PC-9 (cell line): ENCODE data around the gene FANCG. TPM values are rescaled to one million over a fixed set of nuclear protein-coding genes. Genes with fewer than 3 reads are reported as not detected.

Source experiments
- BruUV-seq: library from RNA; stranded (reverse); fragments of 400-500 nt; replicated peaks from 2 replicates; lab custom pipeline; 2021; lab: Mats Ljungman, UMichigan
- CTCF ChIA-PET: fragments of 300-600 bp; sonication (Branson Sonifier 250); formaldehyde crosslinking; loops from one replicate; lab custom pipeline; 2022; ENCODE audit warnings: antibody characterized with exemption; lab: Charles Lee
- POLR2A ChIA-PET: fragments of 300-600 bp; sonication (Branson Sonifier 250); formaldehyde crosslinking; loops from one replicate; lab custom pipeline; 2022; ENCODE audit warnings: antibody characterized with exemption; ENCODE audit not compliant: unreplicated experiment; lab: Charles Lee
- DNase-seq, 2 experiments: peaks; one replicate each; pipeline versions ENCODE4 v3.0.0 to v3.0.0-alpha.2; 2015 to 2022; ENCODE audit warnings: mixed read lengths in 1 of 2
- H2AFZ ChIP-seq: fragments of 200-600 bp; sonication (generic); 2 replicates; pipeline ENCODE4 v1.8.1; 2017; ENCODE audit warnings: antibody characterized with exemption
- H3F3A ChIP-seq: fragments of 200-600 bp; sonication (generic); 2 replicates; pipeline ENCODE4 v1.8.1; 2017; ENCODE audit warnings: antibody characterized with exemption, mild to moderate bottlenecking, low read depth; ENCODE audit not compliant: insufficient read depth
- H3K27ac ChIP-seq: fragments of 200-600 bp; sonication (generic); 2 replicates; pipeline ENCODE4 v1.6.1; 2016; ENCODE audit warnings: mixed run types
- H3K27me3 ChIP-seq: fragments of 200-600 bp; sonication (generic); 2 replicates; pipeline ENCODE4 v1.6.1; 2016; ENCODE audit warnings: low read depth, mixed run types; ENCODE audit not compliant: insufficient read depth
- H3K36me3 ChIP-seq: fragments of 200-600 bp; sonication (generic); 2 replicates; pipeline ENCODE4 v1.6.1; 2016; ENCODE audit warnings: low read depth, mixed run types
- H3K4me1 ChIP-seq: fragments of 200-600 bp; sonication (generic); replicated peaks from 2 replicates; pipeline ENCODE4 v1.6.1; 2016; ENCODE audit warnings: mixed run types; ENCODE audit not compliant: insufficient read depth
- H3K4me2 ChIP-seq: fragments of 200-600 bp; sonication (generic); 2 replicates; pipeline ENCODE4 v1.6.1; 2017; ENCODE audit warnings: mixed run types
- H3K4me3 ChIP-seq: fragments of 200-600 bp; sonication (generic); 2 replicates; pipeline ENCODE4 v1.6.1; 2016; ENCODE audit warnings: mixed run types
- H3K79me2 ChIP-seq: fragments of 200-600 bp; sonication (generic); 2 replicates; pipeline ENCODE4 v1.6.1; 2017; ENCODE audit warnings: low read depth, mixed run types
- H3K9me2 ChIP-seq: fragments of 200-600 bp; sonication (generic); 2 replicates; pipeline ENCODE4 v1.8.1; 2017; ENCODE audit warnings: mild to moderate bottlenecking; ENCODE audit not compliant: insufficient read depth
- H3K9me3 ChIP-seq: fragments of 200-600 bp; sonication (generic); 2 replicates; pipeline ENCODE4 v1.8.1; 2016; ENCODE audit warnings: low read depth; ENCODE audit not compliant: insufficient read depth
- H4K20me1 ChIP-seq: fragments of 200-600 bp; sonication (generic); 2 replicates; pipeline ENCODE4 v1.8.1; 2017; ENCODE audit not compliant: insufficient read depth
- EZH2 ChIP-seq: fragments of 200-600 bp; sonication (generic); IDR thresholded peaks from 2 replicates; pipeline ENCODE4 v1.8.0; 2017; ENCODE audit warnings: antibody characterized with exemption, low read depth
- intact Hi-C: fragments of 100-400 bp; cut with micrococcal nuclease; formaldehyde crosslinking; loops from one replicate; pipeline ENCODE4 v1.10.0; 2022; ENCODE audit not compliant: unreplicated experiment
- total RNA-seq: library from RNA; stranded (reverse); gene quantifications from 2 replicates; pipeline ENCODE4 v1.2.3, GENCODE V29; 2021
- TF ChIP-seq, protein P1 (sequence below): fragments of 200-600 bp; sonication (generic); conservative IDR thresholded peaks from 2 replicates; pipeline ENCODE4 v1.6.1; 2017; ENCODE audit warnings: mixed run types, antibody characterized with exemption, mild to moderate bottlenecking, moderate library complexity

FANCG gene
- total RNA-seq, 1 experiment from 2014 or later: 45.3 TPM

DNA sequence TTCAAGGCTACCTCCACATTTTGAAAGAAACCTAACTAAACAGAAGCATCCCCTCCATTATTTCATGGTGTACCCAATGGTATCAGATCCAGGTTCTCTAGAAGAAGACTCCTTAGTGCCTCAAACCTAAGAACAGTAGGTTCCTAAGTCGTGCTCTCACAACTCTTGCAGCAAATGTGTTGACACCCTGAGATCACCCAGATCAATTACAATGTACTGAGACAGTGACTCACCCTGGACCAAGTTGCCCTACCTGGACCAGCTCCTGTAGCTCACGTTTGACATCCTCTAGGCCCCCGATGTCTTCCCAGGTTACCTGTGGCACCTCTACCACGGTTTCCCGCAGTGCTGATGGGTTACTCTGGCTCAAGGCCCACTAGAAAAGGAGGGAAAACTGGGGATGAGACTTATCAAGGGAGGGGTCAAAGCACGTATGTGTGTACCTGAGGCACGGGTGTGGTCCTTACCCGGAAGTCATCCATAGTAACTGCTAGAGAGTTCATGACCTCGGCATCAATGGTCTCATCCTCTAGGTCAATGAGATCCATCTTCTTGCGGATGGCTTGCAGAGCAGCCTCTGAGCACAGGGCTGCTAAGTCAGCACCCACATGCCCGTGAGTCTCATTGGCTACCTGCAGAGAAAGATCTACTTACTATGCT is 19.1 kb downstream of the FANCG start:
- Histone ChIP-seq H3K79me2 (peaks cover 4% of the 10 kb centered on the region; the same call in 1 of the 2 replicates), H3K9me2 (no peaks in the 10 kb centered on the region), H3K4me3 (no peak overlapping the region), H3K36me3 (peaks cover 36% of the 10 kb centered on the region), H3K4me2 (no peak overlapping the region), H4K20me1 (peaks cover 14% of the 10 kb centered on the region), H3K9me3 (no peaks in the 10 kb centered on the region), H3F3A (peaks cover 15% of the 10 kb centered on the region; the same call in 1 of the 2 replicates), H3K27me3 (no peaks in the 10 kb centered on the region), H3K4me1 (no peaks in the 10 kb centered on the region), H3K27ac (no peak overlapping the region), H2AFZ (no peak overlapping the region)
- ChIA-PET POLR2A (no interaction called here), CTCF (no interaction called here)
- no peak for DNase-seq
- no TSS peak for BruUV-seq
- intact Hi-C loops: no loop called here
- TF ChIP-seq, protein P1, sequence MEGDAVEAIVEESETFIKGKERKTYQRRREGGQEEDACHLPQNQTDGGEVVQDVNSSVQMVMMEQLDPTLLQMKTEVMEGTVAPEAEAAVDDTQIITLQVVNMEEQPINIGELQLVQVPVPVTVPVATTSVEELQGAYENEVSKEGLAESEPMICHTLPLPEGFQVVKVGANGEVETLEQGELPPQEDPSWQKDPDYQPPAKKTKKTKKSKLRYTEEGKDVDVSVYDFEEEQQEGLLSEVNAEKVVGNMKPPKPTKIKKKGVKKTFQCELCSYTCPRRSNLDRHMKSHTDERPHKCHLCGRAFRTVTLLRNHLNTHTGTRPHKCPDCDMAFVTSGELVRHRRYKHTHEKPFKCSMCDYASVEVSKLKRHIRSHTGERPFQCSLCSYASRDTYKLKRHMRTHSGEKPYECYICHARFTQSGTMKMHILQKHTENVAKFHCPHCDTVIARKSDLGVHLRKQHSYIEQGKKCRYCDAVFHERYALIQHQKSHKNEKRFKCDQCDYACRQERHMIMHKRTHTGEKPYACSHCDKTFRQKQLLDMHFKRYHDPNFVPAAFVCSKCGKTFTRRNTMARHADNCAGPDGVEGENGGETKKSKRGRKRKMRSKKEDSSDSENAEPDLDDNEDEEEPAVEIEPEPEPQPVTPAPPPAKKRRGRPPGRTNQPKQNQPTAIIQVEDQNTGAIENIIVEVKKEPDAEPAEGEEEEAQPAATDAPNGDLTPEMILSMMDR: no peak
- no peak for TF ChIP-seq EZH2

DNA sequence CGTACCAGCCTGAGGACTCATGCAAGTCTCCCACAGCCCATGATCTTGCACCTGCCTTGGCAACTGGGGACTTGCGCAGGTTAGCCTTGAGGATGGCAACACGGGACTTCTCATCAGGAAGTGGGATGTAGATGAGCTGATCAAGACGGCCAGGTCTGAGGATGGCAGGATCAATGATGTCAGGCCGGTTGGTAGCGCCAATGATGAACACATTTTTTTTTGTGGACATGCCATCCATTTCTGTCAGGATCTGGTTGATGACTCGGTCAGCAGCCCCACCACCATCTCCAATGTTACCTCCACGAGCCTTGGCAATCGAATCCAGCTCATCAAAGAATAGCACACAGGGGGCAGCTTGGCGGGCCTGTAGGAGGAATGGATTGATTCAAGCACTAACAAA is 20.3 kb downstream of the FANCG start:
- no peaks in the 10 kb centered on the region for H3K27me3 ChIP-seq
- intact Hi-C loops: no loop called here
- CTCF ChIA-PET: no interaction called here
- H3K9me3 ChIP-seq: no peaks in the 10 kb centered on the region
- POLR2A ChIA-PET: no interaction called here
- BruUV-seq: no TSS peak
- no peak for DNase-seq
- H3F3A ChIP-seq: peaks cover 23% of the 10 kb centered on the region; the same call in 1 of the 2 replicates
- no peaks in the 10 kb centered on the region for H3K79me2 ChIP-seq
- H3K36me3 ChIP-seq: peaks cover 25% of the 10 kb centered on the region
- no peak overlapping the region for H3K4me3 ChIP-seq
- H3K27ac ChIP-seq: no peak overlapping the region
- no peak overlapping the region for H2AFZ ChIP-seq
- peaks cover 9% of the 10 kb centered on the region for H4K20me1 ChIP-seq
- H3K4me2 ChIP-seq: no peak overlapping the region
- no peaks in the 10 kb centered on the region for H3K4me1 ChIP-seq
- no peak for TF ChIP-seq EZH2
- TF ChIP-seq, protein P1: no peak
- H3K9me2 ChIP-seq: no peaks in the 10 kb centered on the region

DNA sequence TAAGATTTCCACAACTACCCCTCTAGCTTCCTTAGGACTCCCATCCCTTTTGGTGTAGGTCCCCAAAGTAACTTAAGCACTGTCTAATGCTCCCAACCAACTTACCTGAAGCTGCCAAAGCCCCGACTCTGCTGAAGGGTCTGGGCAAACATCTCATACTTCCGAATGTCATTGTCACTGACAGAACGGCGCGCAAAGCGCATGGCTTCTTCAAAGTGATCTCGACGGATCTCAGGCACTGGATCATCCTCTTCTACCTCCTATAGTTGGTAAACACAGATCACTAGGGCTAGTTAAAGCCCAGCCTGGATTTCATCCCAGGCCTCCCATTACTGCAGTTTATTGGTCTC is 22.5 kb downstream of the FANCG start:
- H3K9me3 ChIP-seq: no peaks in the 10 kb centered on the region
- CTCF ChIA-PET: no interaction called here

More for the DNA sequence above, 22.5 kb downstream of the FANCG start:
- no peaks in the 10 kb centered on the region for H3K27me3 ChIP-seq
- H2AFZ ChIP-seq: no peak overlapping the region
- intact Hi-C loops: no loop called here
- H3K9me2 ChIP-seq: no peaks in the 10 kb centered on the region
- no peaks in the 10 kb centered on the region for H3K4me1 ChIP-seq
- H3K4me2 ChIP-seq: no peak overlapping the region
- POLR2A ChIA-PET: no interaction called here
- no TSS peak for BruUV-seq
- H3K27ac ChIP-seq: no peak overlapping the region
- H3K79me2 ChIP-seq: no peaks in the 10 kb centered on the region
- TF ChIP-seq, protein P1: no peak
- no peak for TF ChIP-seq EZH2
- H3K36me3 ChIP-seq: peaks cover 12% of the 10 kb centered on the region
- H3F3A ChIP-seq: peaks cover 23% of the 10 kb centered on the region; the same call in 1 of the 2 replicates
- H3K4me3 ChIP-seq: no peak overlapping the region
- peaks cover 9% of the 10 kb centered on the region for H4K20me1 ChIP-seq
- no peak for DNase-seq
